Stimulated activated CD4-positive, alpha-beta T cell treated with anti-CD3 and anti-CD28 coated beads, Interleukin-1b, Interleukin-23, amount 100 ng/mL, for 24 hours (primary cell): ENCODE data around the gene SLC1A3.

ENCODE experiments used
- DNase-seq, 4 experiments: peaks; one replicate each; pipeline ENCODE4 v3.0.0-alpha.2; 2020; ENCODE audit warnings: low read depth in 4 of 4, low spot score in 1 of 4

The SLC1A3 gene

GRCh38 chr5:36599986-36600779, 6.2 kb upstream of the SLC1A3 start:
- DNase-seq: no peak

GRCh38 chr5:36600917-36601527, 5.4 kb upstream of the SLC1A3 start:
- no peak for DNase-seq

GRCh38 chr5:36602704-36603321, 3.6 kb upstream of the SLC1A3 start:
- no peak for DNase-seq

GRCh38 chr5:36605241-36605640, 1.2 kb upstream of the SLC1A3 start:
- DNase-seq: no peak

- no peak for DNase-seq
Observed at GRCh38 chr5:36606036-36606427, 374 bp upstream of the SLC1A3 start.

GRCh38 chr5:36607114-36607571, 737 bp downstream of the SLC1A3 start:
- DNase-seq: no peak

GRCh38 chr5:36607838-36608783, 1.7 kb downstream of the SLC1A3 start:
- no peak for DNase-seq

GRCh38 chr5:36610621-36611020, 4.2 kb downstream of the SLC1A3 start:
- no peak for DNase-seq

- DNase-seq: no peak
Observed at GRCh38 chr5:36611520-36612274, 5.3 kb downstream of the SLC1A3 start.

- no peak for DNase-seq
Observed at GRCh38 chr5:36613241-36613640, 6.8 kb downstream of the SLC1A3 start.

GRCh38 chr5:36613771-36614656, 7.6 kb downstream of the SLC1A3 start:
- no peak for DNase-seq

- DNase-seq: no peak
Observed at GRCh38 chr5:36614657-36615308, 8.4 kb downstream of the SLC1A3 start.

GRCh38 chr5:36619012-36619635, 12.7 kb downstream of the SLC1A3 start:
- DNase-seq: no peak

GRCh38 chr5:36621985-36622384, 15.6 kb downstream of the SLC1A3 start:
- DNase-seq: no peak

GRCh38 chr5:36623832-36624231, 17.4 kb downstream of the SLC1A3 start:
- DNase-seq: no peak

- no peak for DNase-seq
Observed at GRCh38 chr5:36624277-36624676, 17.9 kb downstream of the SLC1A3 start.

- DNase-seq: no peak
Observed at GRCh38 chr5:36628695-36629094, 22.3 kb downstream of the SLC1A3 start.

- DNase-seq: no peak
Observed at GRCh38 chr5:36629729-36630128, 23.3 kb downstream of the SLC1A3 start.
